H1 (cell line): ENCODE measurements around the gene EEIG1. TPM values are rescaled to one million over a fixed set of nuclear protein-coding genes. Genes with fewer than 3 reads are reported as not detected.

ENCODE experiments used
- BACH1 ChIP-seq: IDR thresholded peaks from 2 replicates; pipeline ENCODE4 v1.6.1; 2012; ENCODE audit warnings: low read length, improper control_type of control experiment
- BCL11A ChIP-seq, 2 experiments: IDR thresholded peaks; one replicate each; pipeline ENCODE4 v1.6.1; 2011; ENCODE audit warnings: low read depth in 2 of 2, low read length in 2 of 2, mild to moderate bottlenecking in 2 of 2
- CBX8 ChIP-seq: fragments of 300-800, 300-1000 bp; sonication (generic); IDR thresholded peaks from 2 replicates; pipeline ENCODE4 v1.7.1; 2016; ENCODE audit warnings: low read depth, low read length, borderline replicate concordance
- FOSL1 ChIP-seq: IDR thresholded peaks from 2 replicates; pipeline ENCODE4 v1.6.1; 2011; ENCODE audit warnings: mild to moderate bottlenecking, low read depth, low read length, moderate library complexity; ENCODE audit not compliant: insufficient read depth
- NRF1 ChIP-seq: IDR thresholded peaks from 2 replicates; pipeline ENCODE4 v1.6.1; 2011; ENCODE audit warnings: mild to moderate bottlenecking, low read depth, low read length, improper control_type of control experiment
- PHF8 ChIP-seq: fragments of 200-600 bp; sonication (generic); conservative IDR thresholded peaks from 2 replicates; pipeline ENCODE4 v1.7.1; 2012; ENCODE audit warnings: low read depth, mild to moderate bottlenecking, inconsistent platforms, low read length, moderate library complexity
- SIRT6 ChIP-seq: IDR thresholded peaks from one replicate; pipeline ENCODE4 v1.7.1; 2012; ENCODE audit warnings: low read length, inconsistent platforms
- TCF12 ChIP-seq: IDR thresholded peaks from 2 replicates; pipeline ENCODE4 v1.6.1; 2011; ENCODE audit warnings: low read depth, mild to moderate bottlenecking, low read length
- YY1 ChIP-seq: IDR thresholded peaks from 2 replicates; pipeline ENCODE4 v1.6.1; 2011; ENCODE audit warnings: low read depth, mild to moderate bottlenecking, low read length
- ZNF274 ChIP-seq: IDR thresholded peaks from 2 replicates; pipeline ENCODE4 v1.7.0; 2012; ENCODE audit warnings: low read length, borderline replicate concordance; ENCODE audit errors: extremely low read depth
- polyA plus RNA-seq, 7 experiments: library from polyadenylated mRNA; depleted of rRNA in 3 of 7; stranded (reverse) in 5 of 7; unstranded in 2 of 7; fragments of >200 nt in 5 of 7; fragments of 200-250 nt in 2 of 7; gene quantifications; 1 replicate in 5 of 7; 2 replicates in 1 of 7; 4 replicates in 1 of 7; pipeline versions ENCODE4 v1.2.1 to v1.2.3, GENCODE V29; 2011 to 2013; ENCODE audit warnings: missing spikeins in 2 of 7, mixed read lengths in 2 of 7
- total RNA-seq: library from RNA; stranded (reverse); fragmentation: NEBNext Ultra II Directional; extraction: Animal tissue kit (Norgen Biotek cat#: 25700); gene quantifications from 2 replicates; pipeline ENCODE4 v1.2.1, GENCODE V29; 2021

Gene EEIG1
- total and polyA plus RNA-seq, 2 of the 8 experiments (the other 6 are each of a cell fraction or from before 2014, with no cell fraction given), result 29.8 to 50.8 TPM

- TF ChIP-seq FOSL1 (no peak), BACH1 (no peak), CBX8 (no peak), TCF12 (no peak), NRF1 (no peak), PHF8 (no peak), BCL11A (IDR thresholded peaks at IDR 0.05; ENCODE audit: low read depth in 2 of 2, low read length in 2 of 2) (no peak), ZNF274 (no peak), YY1 (no peak), SIRT6 (no peak)
- TF ChIP-seq, all 59 proteins: peak for 0
Observed at GRCh38 chr9:127941062-127941960, 39.5 kb downstream of the EEIG1 start (continued).
